Stimulated activated CD4-positive, alpha-beta T cell treated with anti-CD3 and anti-CD28 coated beads, Interleukin-1b, Interleukin-23, amount 100 ng/mL, for 24 hours (primary cell): ENCODE measurements around the gene FN1.

Experiments used
- DNase-seq, 4 experiments: peaks; one replicate each; pipeline ENCODE4 v3.0.0-alpha.2; 2020; ENCODE audit warnings: low read depth in 4 of 4, low spot score in 1 of 4

FN1 gene

GRCh38 chr2:215435870-215436704 lies at the start of gene FN1:
FN1 (minus strand) TSS chr2:215436068; CDS start chr2:215435802, 266 bp downstream.
- peak; percentile 12 to 62 (median 40) for DNase-seq

GRCh38 chr2:215485032-215485431 lies 49.2 kb upstream of the FN1 start:
- DNase-seq, result no peak

GRCh38 chr2:215484570-215484969 lies 48.7 kb upstream of the FN1 start:
- DNase-seq, result no peak

GRCh38 chr2:215483431-215483830 lies 47.6 kb upstream of the FN1 start:
- DNase-seq, result no peak

- no peak for DNase-seq
Measured at GRCh38 chr2:215479536-215480240, 43.8 kb upstream of the FN1 start.

- no peak for DNase-seq
Measured at GRCh38 chr2:215479121-215479520, 43.3 kb upstream of the FN1 start.

- no peak for DNase-seq
Measured at GRCh38 chr2:215476424-215476823, 40.6 kb upstream of the FN1 start.

- no peak for DNase-seq
Measured at GRCh38 chr2:215466097-215466909, 30.4 kb upstream of the FN1 start.

GRCh38 chr2:215465256-215465655 lies 29.4 kb upstream of the FN1 start:
- no peak for DNase-seq

GRCh38 chr2:215461836-215462532 lies 26.1 kb upstream of the FN1 start:
- DNase-seq, result no peak

- no peak for DNase-seq
Measured at GRCh38 chr2:215460682-215461382, 25.0 kb upstream of the FN1 start.

- DNase-seq, result no peak
Measured at GRCh38 chr2:215455958-215456357, 20.1 kb upstream of the FN1 start.

GRCh38 chr2:215454519-215455246 lies 18.8 kb upstream of the FN1 start:
- no peak for DNase-seq

- DNase-seq, result no peak
Measured at GRCh38 chr2:215452725-215453124, 16.9 kb upstream of the FN1 start.

GRCh38 chr2:215451012-215451756 lies 15.3 kb upstream of the FN1 start:
- DNase-seq, result no peak

- no peak for DNase-seq
Measured at GRCh38 chr2:215450188-215451011, 14.5 kb upstream of the FN1 start.

GRCh38 chr2:215447673-215448081 lies 11.8 kb upstream of the FN1 start:
- no peak for DNase-seq

GRCh38 chr2:215447056-215447455 lies 11.2 kb upstream of the FN1 start:
- no peak for DNase-seq
